Astrocyte (in vitro differentiated cells and primary cell): ENCODE measurements around the gene CERKL.
"Not testable (repeated sequence)": the region's sequence is repeated elsewhere in the genome, so short reads cannot be mapped to it uniquely, and the experiment has no call there.

Source experiments
- EZH2 ChIP-seq: IDR thresholded peaks from 2 replicates; pipeline ENCODE4 v1.6.1; 2012; ENCODE audit warnings: mild to moderate bottlenecking, low read length, inconsistent platforms; ENCODE audit not compliant: insufficient read depth
- TF ChIP-seq, protein P1 (sequence below): IDR thresholded peaks from 2 replicates; pipeline ENCODE4 v1.5.1; 2011; ENCODE audit warnings: low read depth, mild to moderate bottlenecking, inconsistent platforms, low read length, moderate library complexity; ENCODE audit not compliant: insufficient read depth

DNA sequence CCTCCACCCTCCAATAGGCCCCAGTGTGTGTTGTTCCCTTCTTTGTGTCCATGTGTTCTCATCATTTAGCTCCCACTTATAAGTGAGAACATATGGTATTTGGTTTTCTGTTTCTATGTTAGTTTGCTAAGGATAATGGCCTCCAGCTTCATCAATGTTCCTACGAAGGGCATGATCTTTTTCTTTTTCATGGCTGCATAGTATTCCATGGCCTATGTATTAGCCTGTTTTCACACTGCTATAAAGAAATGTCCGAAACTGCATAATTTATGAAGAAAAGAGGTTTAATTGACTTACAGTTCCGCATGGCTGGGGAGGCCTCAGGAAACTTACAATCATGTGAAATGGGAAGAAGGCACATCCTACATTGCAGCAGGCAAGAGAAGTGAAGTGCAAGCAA, 45.6 kb upstream of the CERKL start:
- TF ChIP-seq, protein P1, sequence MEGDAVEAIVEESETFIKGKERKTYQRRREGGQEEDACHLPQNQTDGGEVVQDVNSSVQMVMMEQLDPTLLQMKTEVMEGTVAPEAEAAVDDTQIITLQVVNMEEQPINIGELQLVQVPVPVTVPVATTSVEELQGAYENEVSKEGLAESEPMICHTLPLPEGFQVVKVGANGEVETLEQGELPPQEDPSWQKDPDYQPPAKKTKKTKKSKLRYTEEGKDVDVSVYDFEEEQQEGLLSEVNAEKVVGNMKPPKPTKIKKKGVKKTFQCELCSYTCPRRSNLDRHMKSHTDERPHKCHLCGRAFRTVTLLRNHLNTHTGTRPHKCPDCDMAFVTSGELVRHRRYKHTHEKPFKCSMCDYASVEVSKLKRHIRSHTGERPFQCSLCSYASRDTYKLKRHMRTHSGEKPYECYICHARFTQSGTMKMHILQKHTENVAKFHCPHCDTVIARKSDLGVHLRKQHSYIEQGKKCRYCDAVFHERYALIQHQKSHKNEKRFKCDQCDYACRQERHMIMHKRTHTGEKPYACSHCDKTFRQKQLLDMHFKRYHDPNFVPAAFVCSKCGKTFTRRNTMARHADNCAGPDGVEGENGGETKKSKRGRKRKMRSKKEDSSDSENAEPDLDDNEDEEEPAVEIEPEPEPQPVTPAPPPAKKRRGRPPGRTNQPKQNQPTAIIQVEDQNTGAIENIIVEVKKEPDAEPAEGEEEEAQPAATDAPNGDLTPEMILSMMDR: not testable (repeated sequence)
- TF ChIP-seq EZH2: not testable (repeated sequence)
